GM12864 (cell line): ENCODE measurements around the gene ATG5.

Experiments used
- DNase-seq: peaks from one replicate; pipeline ENCODE4 v3.0.0-alpha.2; 2011; ENCODE audit warnings: low read depth
- H3K4me3 ChIP-seq: 2 replicates; pipeline ENCODE4 v1.5.1; 2011; ENCODE audit warnings: mild to moderate bottlenecking, low read depth, low read length, control low read depth
- TF ChIP-seq, protein P1 (sequence below): IDR thresholded peaks from 2 replicates; pipeline ENCODE4 v1.5.1; 2011; ENCODE audit warnings: low read depth, mild to moderate bottlenecking, moderate library complexity, low read length, control low read depth, inconsistent platforms; ENCODE audit errors: missing control alignments

Gene ATG5

GRCh38 chr6:106325336-106326178 is at the start of gene ATG5:
Gene ATG5 (minus strand): TSS chr6:106325760. CDS start chr6:106316208, 9,552 bp downstream.
- peak within 1 kb of the TSS; percentile 95 for H3K4me3 ChIP-seq
- DNase-seq = peak; percentile 99
- TF ChIP-seq, protein P1, sequence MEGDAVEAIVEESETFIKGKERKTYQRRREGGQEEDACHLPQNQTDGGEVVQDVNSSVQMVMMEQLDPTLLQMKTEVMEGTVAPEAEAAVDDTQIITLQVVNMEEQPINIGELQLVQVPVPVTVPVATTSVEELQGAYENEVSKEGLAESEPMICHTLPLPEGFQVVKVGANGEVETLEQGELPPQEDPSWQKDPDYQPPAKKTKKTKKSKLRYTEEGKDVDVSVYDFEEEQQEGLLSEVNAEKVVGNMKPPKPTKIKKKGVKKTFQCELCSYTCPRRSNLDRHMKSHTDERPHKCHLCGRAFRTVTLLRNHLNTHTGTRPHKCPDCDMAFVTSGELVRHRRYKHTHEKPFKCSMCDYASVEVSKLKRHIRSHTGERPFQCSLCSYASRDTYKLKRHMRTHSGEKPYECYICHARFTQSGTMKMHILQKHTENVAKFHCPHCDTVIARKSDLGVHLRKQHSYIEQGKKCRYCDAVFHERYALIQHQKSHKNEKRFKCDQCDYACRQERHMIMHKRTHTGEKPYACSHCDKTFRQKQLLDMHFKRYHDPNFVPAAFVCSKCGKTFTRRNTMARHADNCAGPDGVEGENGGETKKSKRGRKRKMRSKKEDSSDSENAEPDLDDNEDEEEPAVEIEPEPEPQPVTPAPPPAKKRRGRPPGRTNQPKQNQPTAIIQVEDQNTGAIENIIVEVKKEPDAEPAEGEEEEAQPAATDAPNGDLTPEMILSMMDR = no peak

DNA sequence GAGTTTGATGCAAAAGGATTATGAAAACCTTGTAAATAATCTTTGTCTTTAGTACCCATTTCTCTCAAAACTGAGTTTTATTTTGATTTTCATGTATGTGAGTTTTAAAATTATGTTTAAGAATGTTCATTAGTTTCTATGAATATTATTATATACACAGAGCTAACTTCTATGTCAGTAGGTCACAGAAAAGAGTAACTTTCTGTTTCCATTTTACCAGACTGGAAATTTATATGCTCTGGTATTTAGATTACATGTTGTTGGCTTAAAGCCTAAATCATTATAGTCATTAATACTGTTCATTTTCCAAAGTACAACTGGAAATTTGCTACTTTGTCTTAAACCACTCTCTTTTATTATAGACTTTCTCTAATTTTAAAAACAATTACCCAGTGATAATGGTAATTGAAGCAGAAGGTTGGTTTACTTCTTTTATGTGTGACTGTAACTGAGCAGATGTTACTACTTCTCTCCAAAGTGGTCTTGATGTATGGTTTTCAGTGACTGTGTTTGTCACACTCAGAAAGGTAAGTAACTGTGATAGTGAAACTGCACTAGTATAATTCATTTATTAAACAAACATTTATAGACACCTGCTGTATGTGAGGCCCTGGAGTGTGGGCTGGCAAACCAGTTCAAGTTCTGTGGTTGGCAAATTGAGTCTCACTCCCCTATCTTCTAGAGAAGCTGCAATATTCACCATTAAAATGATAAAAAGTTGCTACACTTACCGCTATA is 48.1 kb upstream of the ATG5 start:
- no peak for DNase-seq
- TF ChIP-seq, protein P1 = no peak
- H3K4me3 ChIP-seq = no peak overlapping the region

- TF ChIP-seq, protein P1 = no peak
- H3K4me3 ChIP-seq = no peak overlapping the region
- DNase-seq = no peak
Observed at GRCh38 chr6:106372838-106373501, 47.4 kb upstream of the ATG5 start.

DNA sequence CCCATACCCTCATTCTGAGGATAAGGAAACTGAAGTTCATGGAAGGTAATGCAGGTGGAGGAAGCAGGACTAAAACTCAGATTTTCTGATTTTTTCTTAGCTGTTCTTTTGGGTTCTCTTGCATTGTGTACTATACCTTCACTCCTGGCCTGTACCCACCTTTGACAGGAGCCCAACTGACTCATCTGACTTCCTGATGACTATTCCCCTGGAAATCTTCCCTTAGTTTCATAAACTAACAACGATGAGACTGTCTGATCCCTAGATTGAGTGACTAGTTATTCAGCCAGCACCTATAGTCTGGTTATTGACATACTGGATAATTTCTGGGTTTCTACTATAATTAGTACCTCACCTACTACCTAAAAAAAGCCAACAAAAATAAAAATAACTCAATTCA is 45.1 kb upstream of the ATG5 start:
- TF ChIP-seq, protein P1 = no peak
- H3K4me3 ChIP-seq = no peak overlapping the region
- DNase-seq = no peak

DNA sequence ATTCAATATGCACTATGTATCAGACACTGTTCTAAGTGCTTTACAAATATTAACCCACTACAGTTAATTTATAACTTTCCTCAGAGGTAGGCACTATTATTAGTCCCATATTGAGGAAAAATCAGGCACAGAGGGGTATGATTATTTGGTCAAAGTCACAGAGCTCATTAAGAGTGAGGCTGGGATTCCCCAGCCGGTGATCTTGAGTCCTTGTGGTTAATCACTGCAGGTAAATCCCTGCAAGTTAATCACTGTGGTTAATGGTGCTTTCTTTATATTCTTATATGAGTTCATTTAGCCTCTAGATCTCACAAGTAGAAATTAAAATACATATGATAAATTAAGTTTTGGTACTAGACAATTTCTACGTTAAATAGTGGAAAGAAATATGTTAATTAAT is 44.2 kb upstream of the ATG5 start:
- no peak overlapping the region for H3K4me3 ChIP-seq
- TF ChIP-seq, protein P1 = no peak
- no peak for DNase-seq

DNA sequence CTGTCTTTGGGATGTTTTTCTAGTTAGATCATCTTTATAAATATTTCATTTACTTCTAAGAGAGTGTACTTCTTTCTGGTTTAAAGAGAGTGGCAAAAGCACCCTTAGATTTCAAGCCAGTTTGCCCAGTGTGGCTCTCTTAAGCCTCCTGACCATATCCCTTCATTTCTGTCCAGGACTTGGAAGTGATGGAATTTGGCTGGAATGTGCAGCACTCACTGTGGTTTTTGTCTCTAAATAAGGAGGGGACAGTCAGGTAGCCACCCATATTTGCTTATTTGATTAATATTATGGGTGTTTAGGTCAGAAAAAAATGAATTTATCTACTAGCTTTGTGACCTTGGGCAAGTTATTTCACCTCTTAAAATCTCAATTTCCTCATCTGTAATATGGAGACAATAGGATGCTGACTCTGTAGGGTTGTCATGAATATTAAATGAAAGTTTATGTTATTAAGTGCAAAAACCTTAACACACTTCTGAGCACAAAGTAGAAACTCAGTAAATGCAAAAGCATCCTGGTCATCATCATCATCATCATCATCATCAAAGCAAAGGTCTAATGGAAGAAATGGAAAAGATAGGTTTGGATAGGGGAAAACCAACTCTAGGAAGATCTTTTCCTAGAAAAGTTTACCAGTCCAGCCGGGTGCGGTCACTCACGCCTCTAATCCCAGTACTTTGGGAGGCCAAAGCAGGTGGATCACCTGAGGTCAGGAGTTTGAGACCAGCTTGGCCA is 38.0 kb upstream of the ATG5 start:
- no peak for DNase-seq
- H3K4me3 ChIP-seq = no peak overlapping the region
- TF ChIP-seq, protein P1 = no peak
